Measurements from ENCODE around the gene AK6.

DNA sequence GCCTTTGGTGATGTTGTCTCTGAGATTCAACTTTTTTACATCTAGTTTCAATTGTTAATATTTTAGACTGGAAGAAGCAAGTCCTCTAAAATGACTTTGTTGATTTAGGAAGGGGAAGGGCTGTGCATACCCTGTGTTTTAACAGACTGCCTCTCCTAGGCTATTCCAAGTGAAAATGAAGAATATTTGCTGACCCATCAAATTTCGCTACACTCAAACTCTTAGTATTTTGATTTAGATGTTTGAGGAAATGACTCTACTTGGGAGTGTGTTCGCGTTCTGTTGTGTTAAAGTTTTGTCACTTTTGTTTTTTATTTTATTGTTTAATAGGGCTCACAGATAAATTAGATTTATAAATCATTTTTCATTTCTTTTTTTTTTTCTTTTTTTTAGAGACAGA lies 49.2 kb upstream of the AK6 start:
- no peak for TF ChIP-seq EZH2 (IDR thresholded peaks at IDR 0.05; ENCODE audit: low read depth)
- TF ChIP-seq, protein P1, sequence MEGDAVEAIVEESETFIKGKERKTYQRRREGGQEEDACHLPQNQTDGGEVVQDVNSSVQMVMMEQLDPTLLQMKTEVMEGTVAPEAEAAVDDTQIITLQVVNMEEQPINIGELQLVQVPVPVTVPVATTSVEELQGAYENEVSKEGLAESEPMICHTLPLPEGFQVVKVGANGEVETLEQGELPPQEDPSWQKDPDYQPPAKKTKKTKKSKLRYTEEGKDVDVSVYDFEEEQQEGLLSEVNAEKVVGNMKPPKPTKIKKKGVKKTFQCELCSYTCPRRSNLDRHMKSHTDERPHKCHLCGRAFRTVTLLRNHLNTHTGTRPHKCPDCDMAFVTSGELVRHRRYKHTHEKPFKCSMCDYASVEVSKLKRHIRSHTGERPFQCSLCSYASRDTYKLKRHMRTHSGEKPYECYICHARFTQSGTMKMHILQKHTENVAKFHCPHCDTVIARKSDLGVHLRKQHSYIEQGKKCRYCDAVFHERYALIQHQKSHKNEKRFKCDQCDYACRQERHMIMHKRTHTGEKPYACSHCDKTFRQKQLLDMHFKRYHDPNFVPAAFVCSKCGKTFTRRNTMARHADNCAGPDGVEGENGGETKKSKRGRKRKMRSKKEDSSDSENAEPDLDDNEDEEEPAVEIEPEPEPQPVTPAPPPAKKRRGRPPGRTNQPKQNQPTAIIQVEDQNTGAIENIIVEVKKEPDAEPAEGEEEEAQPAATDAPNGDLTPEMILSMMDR (conservative IDR thresholded peaks at IDR 0.05) = no peak
